Hematopoietic multipotent progenitor cell (in vitro differentiated cells): ENCODE results near the gene RRAGD. TPM values are rescaled to one million over a fixed set of nuclear protein-coding genes. Genes with fewer than 3 reads are reported as not detected.
"Not testable (repeated sequence)": the region's sequence is repeated elsewhere in the genome, so short reads cannot be mapped to it uniquely, and the experiment has no call there.

Source experiments
- DNase-seq, 3 donors: peaks; one replicate each; pipeline ENCODE4 v3.0.0-alpha.2; 2011 to 2015; ENCODE audit warnings: low read depth in 2 of 3, low spot score in 2 of 3
- total RNA-seq: library from RNA; depleted of rRNA; stranded (reverse); fragments of >200 nt; gene quantifications from one replicate; pipeline ENCODE4 v1.2.3, GENCODE V29; 2012

Gene RRAGD
- total RNA-seq, 1 donor: 7.8 TPM

- DNase-seq: peak in 1 of 3 donors; percentile 6
Measured at GRCh38 chr6:89413006-89413400, 930 bp upstream of the RRAGD start.

DNA sequence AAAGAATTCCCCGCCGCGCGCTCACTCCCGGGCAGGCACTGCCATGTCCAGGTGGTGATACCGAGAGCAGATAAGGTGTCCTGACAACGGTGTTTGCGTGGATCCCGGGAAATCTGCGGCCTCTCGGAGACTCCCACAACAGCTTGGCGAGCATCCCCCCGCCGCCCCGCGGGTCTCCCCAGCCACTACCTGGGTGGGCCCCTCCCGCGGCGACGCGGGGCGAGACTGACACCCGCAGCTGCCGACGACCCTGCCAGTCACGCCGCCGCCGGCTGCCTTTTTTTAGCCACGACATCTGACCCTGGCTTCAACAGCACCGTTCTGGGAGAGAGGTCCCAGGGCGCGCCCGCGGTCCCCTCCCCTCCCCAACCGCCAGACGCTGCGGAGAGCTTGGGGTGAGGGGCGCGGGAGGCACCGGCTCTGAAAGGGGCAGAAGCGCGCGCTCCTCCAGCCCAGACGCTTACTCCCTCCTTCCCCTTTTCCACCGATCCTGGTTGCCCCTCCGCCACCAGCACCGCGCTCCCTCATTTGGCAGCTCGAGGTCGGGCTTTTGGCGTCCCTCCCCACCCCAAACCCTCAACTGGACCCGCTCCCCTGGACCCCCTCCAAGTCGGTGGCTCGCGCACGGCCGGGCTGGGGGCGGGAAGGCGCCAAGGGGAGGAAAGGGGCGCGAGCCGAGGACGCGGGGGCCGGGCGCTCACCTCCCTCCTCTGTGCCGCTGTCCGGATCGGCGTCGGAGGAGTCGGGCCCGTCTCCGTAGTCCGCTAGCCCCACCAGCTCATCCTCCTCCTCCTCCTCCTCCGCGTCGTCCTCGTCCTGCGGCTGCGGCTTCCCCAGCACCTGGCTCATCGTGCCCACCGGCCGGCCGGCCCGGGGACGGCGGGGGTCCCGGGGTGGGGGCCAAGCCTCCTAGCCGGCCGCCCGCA is 665 bp downstream of the RRAGD start:
- peak in 2 of 3 donors; percentile 37 to 57 for DNase-seq

GRCh38 chr6:89410788-89411144 is 1.3 kb downstream of the RRAGD start:
- DNase-seq: peak in 1 of 3 donors; percentile 2

GRCh38 chr6:89410231-89410761 is 1.8 kb downstream of the RRAGD start:
- DNase-seq: peak in 2 of 3 donors; percentile 8 to 16

DNA sequence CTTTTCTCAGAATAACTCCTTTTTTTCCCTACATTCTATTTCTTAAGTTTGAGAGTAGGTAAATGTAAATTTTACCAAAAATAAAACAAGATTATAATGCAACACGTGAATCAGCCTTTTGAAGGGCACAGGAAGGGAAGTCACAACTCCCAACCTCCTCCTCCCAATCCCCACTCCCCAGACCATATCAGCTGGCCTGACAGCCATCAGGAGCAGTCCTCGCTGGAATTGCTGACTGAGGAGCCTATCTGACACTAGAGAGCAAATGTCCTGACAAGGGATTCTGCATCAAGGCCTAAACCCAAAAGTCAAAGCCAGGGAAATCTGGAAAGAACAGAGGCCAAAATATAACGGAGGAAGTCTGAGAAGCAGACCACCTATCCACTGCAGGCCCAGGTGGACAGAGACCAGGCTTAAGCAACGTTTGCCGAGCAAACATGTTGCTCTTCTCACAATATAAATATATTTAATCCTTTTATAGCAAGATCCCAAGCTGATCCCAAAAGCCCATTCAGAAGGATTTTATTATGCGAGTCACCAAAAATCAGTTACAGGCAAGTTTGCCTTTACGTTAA is 2.5 kb downstream of the RRAGD start:
- no peak for DNase-seq

GRCh38 chr6:89406141-89406540 is 5.9 kb downstream of the RRAGD start:
- peak in 2 of 3 donors; percentile 20 to 45 for DNase-seq

- DNase-seq: no peak
Measured at GRCh38 chr6:89404512-89404911, 7.6 kb downstream of the RRAGD start.

- DNase-seq: no peak
Measured at GRCh38 chr6:89402776-89403175, 9.3 kb downstream of the RRAGD start.

- DNase-seq: no peak
Measured at GRCh38 chr6:89400912-89401399, 11.1 kb downstream of the RRAGD start.

DNA sequence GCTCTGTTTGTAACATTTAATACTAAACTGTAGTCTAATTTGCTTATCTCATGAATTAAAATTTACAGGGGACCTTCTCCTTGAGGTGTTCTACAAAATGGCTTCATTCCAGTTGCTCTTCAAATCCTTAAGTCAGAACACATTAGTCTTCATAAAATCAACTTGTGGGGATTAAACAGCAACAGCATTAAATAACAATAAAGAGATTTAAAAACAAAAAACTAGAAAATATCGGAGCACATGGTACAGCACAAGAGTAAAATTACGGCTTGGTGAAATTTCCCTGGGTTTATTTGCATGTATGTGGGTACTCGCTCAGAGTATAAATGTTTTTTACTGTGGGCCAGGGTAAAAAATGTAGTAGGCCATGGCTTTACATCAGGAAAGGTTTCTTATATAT is 12.0 kb downstream of the RRAGD start:
- no peak for DNase-seq

GRCh38 chr6:89398762-89399525 is 13.1 kb downstream of the RRAGD start:
- DNase-seq: no peak

GRCh38 chr6:89397884-89398283 is 14.2 kb downstream of the RRAGD start:
- DNase-seq: not testable (repeated sequence)

DNA sequence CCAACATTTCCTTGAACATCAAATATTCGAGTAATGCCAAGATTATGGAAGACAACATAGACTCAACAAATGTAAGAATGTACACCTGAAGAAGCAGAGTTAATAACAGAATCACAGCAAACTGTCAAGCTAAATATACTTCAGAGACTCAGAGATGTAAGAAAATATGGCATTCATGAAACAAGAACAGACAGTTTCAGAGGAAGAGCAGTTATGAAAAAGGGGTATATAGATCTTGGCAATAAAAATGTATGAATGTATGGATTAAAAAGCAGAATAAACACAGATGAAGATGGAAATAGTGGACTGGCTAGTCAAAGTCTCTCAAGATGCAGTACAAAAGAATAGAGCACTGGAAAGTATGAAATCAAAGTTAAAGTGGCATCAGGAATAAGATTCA is 18.4 kb downstream of the RRAGD start:
- DNase-seq: no peak

- no peak for DNase-seq
Measured at GRCh38 chr6:89392823-89393222, 19.2 kb downstream of the RRAGD start.

- DNase-seq: no peak
Measured at GRCh38 chr6:89388846-89389245, 23.2 kb downstream of the RRAGD start.

GRCh38 chr6:89387516-89388201 is 24.4 kb downstream of the RRAGD start:
- DNase-seq: no peak

DNA sequence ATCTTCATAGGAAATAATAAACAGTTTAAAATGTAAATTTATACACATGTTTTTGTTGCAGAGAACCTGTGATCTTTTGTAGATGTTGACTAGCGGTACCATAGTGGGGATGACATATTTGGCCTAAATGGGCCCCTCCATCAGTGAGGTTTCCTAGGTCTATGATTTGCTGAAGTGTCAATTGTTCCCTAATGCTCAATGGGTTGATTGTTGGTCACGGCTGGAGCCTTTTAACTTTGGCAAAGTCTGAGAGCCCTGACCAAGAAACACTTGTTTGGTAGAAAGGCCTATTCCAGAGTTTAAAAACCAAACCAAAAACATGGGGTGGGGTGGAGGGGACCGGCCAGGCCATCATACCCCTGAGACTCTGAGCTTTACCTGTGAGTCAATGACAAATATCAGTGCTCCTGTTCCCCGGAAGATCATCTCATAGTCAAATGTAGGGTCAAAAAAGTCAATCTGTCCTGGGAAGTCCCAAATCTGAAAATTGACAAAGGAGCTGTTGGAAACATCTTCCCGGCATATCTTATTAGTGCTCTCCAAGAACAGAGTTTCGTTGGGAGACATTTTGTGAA is 25.1 kb downstream of the RRAGD start:
- DNase-seq: no peak

GRCh38 chr6:89385846-89386245 is 26.2 kb downstream of the RRAGD start:
- DNase-seq: no peak

DNA sequence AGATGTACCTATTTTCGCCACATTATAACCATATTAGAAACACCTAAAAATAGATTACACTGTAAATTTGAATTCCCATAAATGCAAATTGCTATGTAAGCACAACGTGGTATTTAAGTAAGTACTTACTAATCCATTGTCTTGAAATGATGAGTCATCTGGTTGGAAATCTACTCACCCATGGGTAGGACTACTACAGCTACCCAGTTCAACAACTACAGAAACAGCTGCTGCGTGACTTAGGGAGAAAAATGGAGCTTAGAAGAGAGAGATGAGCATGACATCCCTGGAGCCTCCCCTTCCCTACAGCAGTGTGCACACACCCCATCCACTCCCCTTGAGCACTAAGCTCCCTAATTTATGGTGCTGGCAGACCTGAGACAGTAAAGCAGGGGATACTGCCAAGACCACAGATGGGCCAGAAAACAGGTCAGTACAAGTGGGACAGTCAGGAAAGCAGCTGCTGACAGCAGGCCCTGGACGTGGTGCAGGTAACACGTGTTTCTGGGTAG is 26.9 kb downstream of the RRAGD start:
- DNase-seq: no peak

DNA sequence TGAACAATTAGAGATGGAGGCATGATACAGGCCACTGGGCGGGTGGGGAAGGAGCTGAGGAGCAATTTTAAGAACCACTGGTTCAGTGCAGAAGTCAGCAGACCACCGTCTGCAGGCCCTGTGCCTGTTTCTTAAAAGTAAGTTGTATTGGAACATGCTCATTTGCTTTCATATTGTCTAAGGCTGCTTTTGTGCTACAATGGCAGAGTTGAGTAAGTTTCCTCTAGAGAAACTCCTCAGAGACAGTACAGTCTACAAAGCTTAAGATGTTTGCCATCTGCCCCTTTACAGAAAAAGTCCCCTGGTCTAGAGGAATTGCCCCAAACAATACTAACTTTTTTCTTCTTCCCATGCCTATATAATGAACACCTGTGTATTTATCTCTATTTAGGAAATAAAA is 31.0 kb downstream of the RRAGD start:
- DNase-seq: no peak
